Activated CD8-positive, alpha-beta memory T cell treated with anti-CD3 and anti-CD28 coated beads, Interleukin-2, amount 50 U/mL, for 1 hour (primary cell): ENCODE measurements around the gene TMPRSS11E.
"Not testable (repeated sequence)": the region's sequence is repeated elsewhere in the genome, so short reads cannot be mapped to it uniquely, and the experiment has no call there.

ENCODE experiments used
- DNase-seq: peaks from one replicate; pipeline ENCODE4 v3.0.0-alpha.2; 2020; ENCODE audit errors: extremely low read depth

TMPRSS11E gene, protein sequence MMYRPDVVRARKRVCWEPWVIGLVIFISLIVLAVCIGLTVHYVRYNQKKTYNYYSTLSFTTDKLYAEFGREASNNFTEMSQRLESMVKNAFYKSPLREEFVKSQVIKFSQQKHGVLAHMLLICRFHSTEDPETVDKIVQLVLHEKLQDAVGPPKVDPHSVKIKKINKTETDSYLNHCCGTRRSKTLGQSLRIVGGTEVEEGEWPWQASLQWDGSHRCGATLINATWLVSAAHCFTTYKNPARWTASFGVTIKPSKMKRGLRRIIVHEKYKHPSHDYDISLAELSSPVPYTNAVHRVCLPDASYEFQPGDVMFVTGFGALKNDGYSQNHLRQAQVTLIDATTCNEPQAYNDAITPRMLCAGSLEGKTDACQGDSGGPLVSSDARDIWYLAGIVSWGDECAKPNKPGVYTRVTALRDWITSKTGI

DNA sequence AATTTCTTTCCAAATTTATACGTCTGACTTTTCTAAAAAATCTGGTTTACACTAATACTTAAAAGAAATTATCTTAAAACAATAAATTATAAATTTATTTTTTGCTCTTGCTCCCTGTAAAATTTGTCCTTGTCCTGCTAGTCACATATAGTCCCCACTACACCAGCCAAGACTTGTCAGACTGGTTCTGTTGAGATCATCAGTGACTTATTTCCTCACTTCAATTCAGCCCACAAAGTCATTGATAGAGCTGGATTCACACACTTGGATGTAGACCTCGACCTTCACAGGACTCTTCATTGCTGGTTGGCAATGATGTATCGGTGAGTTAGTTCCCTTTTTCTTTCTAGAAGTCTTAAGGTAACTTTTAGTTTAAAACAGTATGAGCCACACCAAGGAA, at the start of gene TMPRSS11E:
TSS of gene TMPRSS11E (plus strand) at position 263 of the 400 bp plus-strand sequence. CDS start at position 313, 50 bp downstream.
- no peak for DNase-seq

GRCh38 chr4:68399306-68399705, 48.0 kb upstream of the TMPRSS11E start:
- no peak for DNase-seq

- no peak for DNase-seq
Measured at GRCh38 chr4:68401231-68401630, 46.0 kb upstream of the TMPRSS11E start.

GRCh38 chr4:68404153-68404552, 43.1 kb upstream of the TMPRSS11E start:
- no peak for DNase-seq

DNA sequence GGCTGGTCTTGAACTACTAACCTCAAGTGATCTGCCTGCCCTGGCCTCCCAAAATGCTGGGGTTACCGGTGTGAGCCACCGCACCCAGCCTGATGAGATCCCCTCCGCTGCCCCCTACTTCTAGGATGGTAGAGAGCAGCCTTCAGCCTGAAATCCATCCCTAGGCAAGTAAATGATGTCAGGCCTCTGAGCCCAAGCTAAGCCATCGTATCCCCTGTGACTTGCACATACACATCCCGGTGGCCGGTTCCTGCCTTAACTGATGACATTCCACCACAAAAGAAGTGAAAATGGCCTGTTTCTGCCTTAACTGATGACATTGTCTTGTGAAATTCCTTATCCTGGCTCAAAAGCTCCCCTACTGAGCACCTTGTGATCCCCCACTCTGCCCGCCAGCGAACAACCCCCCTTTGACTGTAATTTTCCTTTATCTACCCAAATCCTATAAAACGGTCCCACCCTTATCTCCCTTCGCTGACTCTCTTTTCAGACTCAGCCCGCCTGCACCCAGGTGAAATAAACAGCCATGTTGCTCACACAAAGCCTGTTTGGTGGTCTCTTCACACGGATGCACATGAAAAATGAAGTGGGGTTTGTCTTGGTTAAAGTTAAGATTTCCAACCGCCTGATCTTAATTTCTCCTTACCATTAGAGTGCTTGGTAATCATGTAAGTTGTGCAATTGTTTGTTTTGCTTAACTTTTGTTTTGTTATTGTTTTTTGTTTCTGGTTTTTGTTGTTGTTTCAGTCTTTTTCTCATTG, 41.4 kb upstream of the TMPRSS11E start:
- DNase-seq = not testable (repeated sequence)

DNA sequence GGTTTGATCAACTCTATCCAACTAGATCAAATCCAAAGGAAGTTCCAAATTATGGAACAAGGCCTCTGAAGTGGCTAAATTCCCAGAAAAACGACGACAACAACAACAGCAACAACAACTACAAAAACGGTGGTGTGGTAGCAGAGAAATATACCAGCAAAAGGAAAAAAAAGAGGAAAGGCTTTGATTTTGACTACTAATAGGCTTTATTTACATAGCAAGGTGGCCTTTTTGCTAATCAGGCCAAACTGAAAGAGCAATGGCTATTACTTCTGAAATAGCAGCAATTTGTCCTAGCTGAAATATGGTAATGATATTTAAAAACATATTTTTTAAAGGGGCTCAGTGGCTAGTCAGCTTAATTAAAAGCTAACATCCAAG, 40.8 kb upstream of the TMPRSS11E start:
- no peak for DNase-seq

DNA sequence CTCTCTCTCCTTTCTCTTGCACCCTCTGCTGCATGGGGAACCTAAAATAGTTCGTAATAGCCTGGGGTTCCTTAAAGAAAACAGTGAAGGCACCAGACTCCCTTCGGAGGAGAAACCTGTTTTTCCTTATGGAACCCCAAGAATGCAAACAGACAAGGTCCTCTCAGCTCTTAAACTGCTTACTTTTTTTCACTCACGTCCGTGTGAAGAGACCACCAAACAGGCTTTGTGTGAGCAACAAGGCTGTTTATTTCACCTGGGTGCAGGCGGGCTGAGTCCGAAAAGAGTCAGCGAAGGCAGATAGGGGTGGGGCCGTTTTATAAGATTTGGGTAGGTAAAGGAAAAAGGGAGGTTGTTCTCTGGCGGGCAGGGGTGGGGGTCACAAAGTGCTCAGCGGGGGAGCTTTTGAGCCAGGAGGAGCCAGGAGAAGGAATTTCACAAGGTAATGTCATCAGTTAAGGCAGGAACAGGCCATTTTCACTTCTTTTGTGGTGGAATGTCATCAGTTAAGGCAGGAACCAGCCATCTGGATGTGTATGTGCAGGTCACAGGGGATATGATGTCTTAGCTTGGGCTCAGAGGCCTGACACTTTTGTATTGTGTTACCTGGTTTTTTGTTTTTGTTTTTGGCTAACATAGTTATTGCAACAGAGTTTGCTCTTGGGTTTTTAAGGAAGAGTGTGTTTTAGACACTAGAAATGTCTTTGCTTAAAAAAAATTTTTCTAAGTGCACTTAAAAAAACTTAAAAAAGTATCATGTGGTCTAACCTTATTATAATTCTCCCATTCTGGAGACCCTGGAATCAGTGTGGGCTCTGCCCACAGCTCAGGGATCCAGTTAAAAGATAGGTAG, 40.0 kb upstream of the TMPRSS11E start:
- not testable (repeated sequence) for DNase-seq

DNA sequence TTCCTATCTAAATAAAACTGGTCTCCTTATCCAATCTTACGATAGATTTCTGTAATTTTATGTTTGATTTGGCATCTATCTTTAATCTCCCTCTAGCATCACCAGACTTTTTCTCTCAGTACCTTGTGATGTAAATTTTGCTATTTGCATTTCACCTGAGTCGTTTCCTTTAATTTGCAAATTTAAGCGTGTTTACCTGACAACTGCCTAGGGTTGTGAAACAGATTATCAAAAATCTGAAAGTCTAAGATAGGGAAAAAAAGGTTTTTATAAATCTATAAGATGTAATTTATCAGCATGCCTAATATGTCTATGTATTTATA, 39.4 kb upstream of the TMPRSS11E start:
- no peak for DNase-seq

DNA sequence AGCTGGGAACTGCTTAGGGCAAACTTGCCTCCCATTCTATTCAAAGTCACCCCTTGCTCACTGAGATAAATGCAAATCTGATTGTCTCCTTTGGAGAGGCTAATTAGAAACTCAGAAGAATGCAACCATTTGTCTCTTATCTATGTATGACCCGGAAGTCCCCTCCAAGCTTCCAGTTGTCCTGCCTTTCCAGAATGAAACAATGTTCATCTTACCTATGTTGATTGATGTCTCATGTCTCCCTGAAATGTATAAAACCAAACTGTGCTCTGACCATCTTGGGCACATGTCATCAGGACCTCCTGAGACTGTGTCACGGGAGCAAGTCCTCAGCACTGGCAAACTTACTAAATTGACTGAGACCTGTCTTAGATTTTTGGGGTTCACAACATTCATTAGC, 37.1 kb upstream of the TMPRSS11E start:
- DNase-seq = no peak

DNA sequence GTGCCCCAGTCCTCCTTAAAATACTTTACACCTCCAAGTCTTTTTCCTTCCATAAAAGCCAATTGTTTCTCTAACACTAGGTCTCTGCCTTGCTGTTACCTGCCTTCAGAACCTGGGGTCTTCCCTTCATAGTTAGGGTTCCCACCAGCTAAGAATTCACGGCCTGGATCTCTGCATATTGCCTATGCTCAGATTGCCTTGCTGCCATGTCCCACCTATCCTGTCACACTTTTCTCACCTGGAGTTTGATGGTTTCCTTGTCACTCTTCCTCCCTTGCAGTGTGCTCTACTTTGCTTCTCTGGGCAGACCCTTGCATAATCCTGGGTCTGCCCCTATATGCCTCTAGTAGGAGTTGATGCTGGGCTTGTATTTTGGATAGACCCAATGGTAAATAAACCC, 36.6 kb upstream of the TMPRSS11E start:
- no peak for DNase-seq

DNA sequence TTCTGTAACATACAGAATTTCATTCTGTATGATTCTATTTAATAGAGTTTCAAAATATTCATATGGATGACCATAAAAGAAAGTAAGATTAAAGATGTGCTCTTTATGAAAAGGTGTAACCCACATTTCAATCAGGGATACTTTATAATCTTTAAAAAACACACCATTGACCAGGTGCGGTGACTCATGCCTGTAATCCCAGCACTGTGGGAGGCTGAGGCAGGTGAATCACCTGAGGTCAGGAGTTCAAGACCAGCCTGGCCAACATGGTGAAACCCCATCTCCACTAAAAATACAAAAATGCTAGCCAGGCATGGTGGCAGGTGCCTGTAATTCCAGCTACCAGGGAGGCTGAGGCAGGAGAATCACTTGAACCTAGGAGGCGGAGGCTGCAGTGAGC, 35.2 kb upstream of the TMPRSS11E start:
- DNase-seq = not testable (repeated sequence)

DNA sequence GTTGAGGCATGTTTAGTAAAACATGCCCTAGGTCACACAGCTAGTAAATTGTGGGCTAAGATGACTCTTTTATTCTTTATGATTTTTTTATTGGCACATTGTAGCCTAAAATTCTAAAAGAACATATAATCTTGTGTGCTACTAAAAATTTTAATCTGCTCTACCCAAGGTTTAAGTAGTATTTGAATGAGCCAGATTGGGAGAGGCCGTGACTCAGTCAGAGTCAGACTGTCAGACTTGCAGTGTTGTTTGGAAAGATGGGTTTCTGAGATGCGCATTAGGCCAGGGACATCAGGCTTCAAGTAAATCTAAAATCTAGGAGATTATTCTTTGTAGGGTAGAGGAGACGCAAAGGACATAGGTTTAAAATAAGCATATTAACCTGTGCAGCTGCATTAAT, 30.7 kb upstream of the TMPRSS11E start:
- DNase-seq = no peak

DNA sequence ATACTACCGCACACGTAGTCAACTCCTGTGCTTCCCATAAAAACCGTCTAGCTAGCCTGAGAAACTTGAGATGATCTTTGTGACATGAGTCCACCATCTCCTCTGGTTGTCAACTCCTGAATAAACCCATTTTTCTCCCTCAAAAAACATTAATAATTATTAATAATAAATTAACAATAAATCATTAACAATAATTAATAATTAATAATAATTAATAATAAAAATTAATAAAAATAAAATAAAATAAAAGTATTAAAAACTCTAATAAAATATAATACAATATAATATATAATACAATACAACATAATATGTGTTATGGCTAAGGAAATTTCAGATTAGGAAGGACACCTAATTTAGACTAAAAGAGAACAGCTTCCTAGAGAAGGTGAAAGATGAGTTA, 20.7 kb upstream of the TMPRSS11E start:
- no peak for DNase-seq

GRCh38 chr4:68430337-68430736, 16.9 kb upstream of the TMPRSS11E start:
- DNase-seq = no peak

GRCh38 chr4:68432320-68432719, 14.9 kb upstream of the TMPRSS11E start:
- no peak for DNase-seq

DNA sequence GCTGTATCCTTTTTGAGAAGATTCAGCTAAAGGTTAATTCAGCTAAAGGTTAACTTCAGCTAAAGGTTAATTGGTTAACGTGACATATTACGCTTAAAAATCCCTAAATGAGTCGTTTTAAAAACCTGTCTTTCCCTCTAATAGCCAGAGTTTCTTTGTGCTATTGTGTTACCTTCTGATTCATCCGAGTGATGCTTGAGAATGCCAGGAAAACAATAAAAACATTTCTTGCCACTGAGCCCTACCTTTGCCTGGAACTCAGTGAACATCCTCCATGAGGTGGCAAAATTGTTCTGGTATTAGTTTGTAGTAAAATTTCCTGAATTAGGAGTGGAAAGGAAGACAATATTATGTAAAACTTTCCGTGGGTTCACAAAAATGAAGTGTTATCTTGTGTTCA, 13.7 kb upstream of the TMPRSS11E start:
- DNase-seq = no peak

- no peak for DNase-seq
Measured at GRCh38 chr4:68434277-68434676, 13.0 kb upstream of the TMPRSS11E start.

- DNase-seq = no peak
Measured at GRCh38 chr4:68434836-68435235, 12.4 kb upstream of the TMPRSS11E start.

DNA sequence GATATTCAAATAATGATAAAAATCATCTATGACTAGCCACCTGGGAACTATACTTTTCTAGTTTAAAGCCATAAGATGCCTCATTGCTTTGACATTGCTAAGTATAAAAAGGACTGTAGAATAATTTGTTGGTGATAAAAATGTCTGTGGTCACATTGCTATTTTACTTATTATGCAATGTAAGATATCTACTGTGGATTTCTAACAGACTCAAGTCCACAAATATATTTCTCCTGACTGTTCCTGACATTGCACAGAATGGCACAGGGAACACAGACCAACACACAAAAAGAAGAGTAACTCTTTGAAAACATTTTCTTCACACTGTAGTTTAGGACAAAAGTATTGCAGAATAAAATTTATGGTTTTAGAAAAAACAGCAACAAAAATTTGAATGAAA, 2.2 kb upstream of the TMPRSS11E start:
- DNase-seq = no peak

- no peak for DNase-seq
Measured at GRCh38 chr4:68451246-68452211, 4.3 kb downstream of the TMPRSS11E start.

DNA sequence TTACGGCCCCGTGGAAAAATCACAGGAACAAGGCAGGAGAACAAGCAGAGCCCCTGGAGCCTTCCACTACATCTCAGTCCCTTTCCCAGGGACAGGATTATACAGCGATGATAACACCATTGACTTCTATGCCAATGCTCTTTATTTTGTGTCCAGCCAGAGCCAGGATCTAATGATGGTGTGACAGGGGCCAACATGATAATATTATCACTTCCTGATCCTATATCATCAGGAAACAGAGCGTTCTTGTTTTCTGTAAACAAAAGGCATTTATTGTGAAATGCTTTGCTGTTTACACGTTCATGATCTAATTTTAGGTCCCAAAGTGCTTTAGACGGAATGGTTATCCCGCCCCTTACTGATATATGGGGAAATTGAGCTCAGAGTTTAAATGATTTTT, 12.8 kb downstream of the TMPRSS11E start:
- no peak for DNase-seq
